NCI-H2029 treated with DMSO at 0.1 percent for 48 hours (cell line): ENCODE results near the gene TRPM1.

Source experiments
- DNase-seq: peaks from one replicate; lab custom pipeline; 2025; lab: John Stamatoyannopoulos, UW

The TRPM1 gene

DNA sequence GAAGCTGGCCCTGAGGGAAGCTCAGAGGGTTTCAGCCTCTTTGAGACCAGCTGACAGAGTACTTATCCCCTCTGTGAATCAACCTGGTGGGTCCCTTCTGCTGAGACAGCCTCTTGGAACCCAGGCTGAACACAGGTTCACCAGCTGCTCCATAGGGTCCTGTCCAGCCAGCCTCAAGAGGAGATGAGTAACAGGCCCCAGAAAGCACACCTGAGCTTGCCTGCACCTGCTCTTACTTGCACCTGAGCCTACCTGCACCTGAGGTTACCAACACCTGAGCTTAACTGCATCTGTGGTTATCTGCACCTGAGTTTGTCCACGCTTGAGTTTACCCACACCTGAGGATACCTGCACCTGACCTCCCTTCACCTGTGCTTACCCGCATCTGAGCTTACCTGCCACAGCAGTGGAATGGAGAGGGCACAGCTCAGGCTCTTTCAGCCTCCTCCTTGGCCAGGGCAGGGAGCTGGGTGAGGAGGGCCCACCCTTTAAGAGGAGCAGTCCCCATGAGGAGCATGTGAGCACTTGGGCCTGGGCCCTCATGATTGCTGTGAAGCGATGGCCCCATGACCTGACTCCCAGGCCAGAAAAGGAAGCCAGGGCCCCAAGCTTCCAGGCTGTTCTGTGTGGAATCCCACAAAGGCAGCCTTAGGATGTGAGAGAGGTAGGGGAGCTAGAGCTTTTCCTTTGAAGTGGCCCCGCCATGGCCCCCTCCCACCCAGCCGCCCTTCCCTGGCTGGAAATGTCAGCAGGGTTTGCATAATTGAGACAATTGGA lies at the start of gene TRPM1:
Gene TRPM1 (minus strand): TSS at position 464 of the 777 bp plus-strand sequence. CDS start 20,370 bp downstream, outside the sequence.
- no peak for DNase-seq

DNA sequence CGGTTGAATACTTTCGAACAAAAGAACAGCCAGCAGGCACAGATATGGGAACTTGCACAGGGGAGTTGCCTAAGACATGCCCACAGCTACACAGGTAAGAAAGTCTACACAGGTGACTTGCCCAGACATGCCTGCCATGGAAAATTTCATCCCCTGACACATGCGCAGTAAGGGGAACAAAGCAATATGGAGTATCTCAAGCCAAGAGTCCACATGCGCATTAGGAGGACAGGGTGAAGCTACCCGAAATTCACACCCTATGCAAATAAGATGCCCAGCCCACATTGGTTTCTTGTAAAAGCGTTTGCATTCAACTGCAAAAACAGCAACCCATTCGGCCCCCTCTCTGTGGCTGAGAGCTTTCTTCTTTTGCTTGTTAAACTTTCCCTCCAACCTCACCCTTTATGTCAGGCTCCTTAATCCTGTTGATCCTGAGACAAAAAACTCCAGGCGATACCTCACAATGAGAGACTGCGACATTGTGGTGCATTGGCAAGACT lies 49.3 kb upstream of the TRPM1 start:
- no peak for DNase-seq

DNA sequence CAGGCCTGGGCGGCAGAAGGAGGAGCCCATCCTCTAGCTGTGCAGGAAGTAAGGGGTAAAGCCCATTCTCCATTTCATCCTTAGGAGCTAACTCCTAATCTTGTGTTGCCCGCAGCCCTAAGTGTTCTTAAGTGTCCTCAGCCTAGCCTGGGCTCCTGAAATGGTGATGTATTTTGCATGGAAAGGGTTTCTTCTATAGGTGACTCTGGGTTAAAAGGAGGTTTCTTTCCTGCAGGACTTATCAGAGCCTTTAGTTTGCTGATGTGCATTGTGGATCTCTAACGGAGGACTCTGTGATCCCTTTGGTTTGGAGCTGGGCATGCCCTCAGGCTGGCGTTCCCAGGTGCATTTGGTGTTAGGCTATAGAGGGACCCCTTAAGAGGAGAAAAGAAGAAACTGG lies 48.5 kb upstream of the TRPM1 start:
- DNase-seq = no peak

DNA sequence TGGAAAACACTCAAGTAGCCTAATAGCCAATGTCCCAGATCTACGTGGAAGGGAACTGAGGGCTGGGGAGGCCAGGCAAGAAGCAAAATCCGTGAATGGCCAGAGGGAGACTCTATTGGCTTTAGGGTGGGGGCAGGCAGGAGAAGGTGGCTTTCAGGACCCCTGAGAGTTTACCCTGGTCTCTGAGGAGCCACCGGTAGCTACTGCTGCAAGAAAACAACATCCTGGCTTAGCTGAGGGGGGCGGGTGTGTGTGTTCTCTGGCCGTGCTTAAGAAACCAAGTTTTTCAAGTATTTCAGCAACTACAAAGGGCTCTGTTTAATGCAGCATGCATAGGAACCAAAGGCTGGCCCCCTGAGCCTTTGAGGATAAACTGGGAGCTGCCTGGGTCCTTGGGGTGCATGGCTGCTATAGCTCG lies 47.6 kb upstream of the TRPM1 start:
- no peak for DNase-seq

DNA sequence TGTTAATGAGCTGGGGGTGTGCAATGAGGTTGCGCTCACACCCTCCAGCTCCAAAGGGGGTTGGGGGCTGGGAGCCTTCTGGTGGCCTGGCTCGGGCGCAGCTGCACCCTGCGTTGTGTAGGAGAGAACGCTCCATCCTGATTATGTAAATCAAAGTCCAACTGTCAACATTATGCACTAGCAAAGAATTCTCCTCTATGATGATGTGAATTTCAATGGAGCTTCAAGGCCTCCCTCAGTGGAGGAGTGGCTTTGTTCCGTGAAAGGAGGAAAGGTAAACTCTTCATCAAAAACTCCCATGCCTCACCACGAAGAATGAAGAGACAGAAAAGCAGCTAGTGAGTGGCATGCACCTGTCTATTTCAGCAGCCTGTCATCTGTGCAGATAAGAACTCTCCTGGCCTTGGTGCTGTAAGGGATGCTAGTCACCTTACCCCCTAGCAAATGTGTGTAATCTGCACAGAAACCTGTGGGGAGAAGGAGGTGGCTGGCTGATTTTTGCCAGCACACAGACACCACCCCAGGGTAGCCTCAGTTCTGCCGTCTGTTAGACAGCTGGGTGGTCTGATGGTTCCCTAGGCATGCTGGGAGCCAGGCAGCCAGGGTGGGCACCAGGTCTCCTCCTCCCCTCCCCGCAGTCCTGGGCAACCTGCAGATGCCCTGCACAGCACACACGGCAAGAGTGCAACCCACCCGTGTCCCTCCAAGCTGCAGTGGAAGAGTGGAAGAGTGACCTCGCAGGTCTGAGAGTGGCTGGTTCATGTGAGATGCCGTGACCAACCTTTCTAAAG lies 47.0 kb upstream of the TRPM1 start:
- no peak for DNase-seq

DNA sequence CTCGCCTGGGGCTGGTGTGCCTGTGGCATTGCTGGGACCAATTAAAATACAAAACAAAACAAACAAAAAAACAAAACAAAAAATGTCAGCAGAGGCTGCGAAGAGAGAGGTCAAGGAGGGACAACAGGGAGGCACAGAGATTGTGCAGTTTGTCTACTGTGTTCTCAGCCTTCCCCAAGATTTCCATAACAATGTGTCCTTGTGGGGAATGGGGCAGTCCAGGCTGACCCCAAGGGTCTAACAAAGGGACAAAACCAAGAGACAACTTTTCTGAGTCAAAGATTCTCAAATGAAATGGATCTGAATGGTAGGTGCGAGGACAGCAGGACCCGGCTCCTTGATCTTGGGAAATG lies 46.4 kb upstream of the TRPM1 start:
- DNase-seq = no peak

DNA sequence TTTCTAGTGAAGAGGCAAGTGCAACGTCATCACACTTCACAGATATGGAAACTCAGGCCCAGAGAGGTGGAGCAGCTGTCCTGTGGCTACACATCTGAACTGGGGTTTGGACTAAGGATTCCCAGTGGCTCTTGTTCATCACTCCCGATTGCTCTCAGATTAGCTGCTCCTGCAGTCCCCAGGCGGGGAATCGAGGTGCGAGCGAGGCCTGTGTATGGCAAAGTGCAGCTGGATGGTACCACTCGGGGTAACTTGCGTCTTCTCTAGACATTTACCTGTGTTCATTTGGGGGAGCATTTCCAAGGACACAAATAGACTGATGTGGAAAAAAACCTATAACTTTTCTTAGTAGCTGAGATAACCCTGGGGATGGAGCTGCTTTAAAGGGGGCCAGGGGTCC lies 45.9 kb upstream of the TRPM1 start:
- DNase-seq = no peak

DNA sequence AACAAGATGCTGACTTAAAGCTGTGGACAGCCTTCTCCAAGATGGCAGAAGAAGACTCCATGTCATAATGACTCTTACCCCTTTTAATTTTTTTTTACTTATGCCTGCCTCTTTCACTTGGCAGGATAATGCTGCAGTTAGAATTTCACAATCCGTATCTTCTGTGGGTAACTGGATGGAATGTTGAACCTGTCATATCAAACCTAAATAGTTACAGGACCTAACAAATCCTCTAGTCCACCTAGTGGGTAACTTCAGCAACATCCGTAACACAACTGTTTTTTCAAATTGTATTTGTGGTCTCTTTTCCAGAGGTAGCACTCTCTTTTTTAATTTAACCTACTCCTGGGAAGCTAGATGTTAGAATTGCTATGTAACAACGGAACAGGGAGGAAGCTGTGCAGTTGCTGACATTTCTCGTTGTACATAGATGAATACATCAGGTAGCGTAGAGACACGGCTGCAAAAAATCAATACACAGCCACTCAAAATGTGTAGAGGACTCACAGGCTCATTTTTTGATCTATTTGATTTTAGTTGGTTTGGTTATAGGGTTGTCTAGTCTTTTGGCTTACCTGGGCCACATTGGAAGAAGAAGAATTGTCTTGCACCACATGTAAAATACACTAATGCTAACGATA lies 43.9 kb upstream of the TRPM1 start:
- no peak for DNase-seq

DNA sequence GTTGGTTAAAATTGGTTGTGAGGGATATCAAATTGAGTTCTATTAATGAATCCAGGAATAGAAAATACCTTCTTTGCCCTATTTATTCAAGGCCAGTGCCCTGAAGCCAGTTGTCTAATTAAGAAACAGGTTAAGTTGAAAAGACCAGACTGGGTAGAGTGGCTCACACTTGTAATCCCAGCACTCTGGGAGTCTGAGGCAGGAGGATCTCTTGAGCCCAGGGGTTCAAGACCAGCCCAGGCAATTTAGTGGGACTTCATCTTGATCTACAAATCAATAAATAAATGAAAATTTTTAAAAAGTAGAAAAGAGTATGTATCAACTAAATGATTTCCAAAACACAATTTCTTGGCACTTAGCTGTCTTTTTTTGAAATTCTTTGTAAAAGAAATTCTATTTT lies 40.3 kb upstream of the TRPM1 start:
- DNase-seq = no peak

DNA sequence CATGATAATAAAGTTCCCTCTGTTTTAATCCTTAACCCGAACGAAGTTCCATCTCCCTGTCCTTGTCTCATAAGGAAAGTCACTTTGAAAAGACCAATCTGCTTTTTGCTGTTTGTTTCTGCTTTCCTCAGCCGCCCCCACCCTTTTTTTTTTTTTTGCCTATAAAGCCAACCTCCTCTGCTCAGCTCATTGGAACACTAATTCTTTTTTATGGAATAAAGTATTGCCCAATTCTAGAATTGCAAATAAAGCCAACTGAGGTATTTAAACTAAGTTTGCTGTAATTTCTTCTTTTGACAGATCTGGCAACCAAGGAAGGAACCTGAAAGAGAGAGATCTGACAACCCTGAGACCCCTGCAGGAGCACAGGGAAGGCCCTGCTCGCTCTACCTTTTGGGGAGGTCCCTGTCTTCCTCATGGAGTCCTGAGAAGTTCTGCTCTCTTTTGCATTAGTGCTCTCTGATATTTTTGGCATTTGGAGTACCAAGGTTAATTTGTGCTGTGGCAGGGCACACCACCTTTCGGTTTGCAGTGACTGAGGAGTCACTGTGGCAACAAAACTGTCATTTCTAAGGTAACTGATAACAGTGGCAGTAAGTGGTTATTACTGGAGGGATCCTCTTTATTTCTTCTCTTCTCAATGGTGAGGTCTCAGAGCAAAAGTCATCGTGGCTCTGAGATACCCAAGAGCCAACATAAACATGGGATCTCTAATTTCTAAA lies 35.2 kb upstream of the TRPM1 start:
- no peak for DNase-seq

DNA sequence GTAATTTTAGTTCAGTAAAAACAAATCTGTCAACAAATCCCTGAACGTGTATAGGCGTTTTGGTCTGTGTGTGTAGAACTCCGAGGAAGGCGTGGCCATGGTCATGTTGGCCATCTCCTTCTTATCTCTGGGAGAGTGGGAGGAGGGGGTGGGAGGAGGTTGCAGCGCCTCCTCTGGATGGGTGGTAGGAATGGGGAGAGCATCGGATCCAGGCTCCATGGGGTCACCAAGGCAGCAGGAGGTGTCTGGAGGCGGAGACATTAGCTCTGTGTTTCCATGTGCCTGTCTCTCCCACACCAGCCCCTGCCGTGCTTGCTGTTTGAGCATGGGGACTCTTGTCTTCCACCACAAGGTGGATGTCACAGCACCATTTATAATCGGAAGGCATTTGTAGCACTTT lies 34.5 kb upstream of the TRPM1 start:
- no peak for DNase-seq

DNA sequence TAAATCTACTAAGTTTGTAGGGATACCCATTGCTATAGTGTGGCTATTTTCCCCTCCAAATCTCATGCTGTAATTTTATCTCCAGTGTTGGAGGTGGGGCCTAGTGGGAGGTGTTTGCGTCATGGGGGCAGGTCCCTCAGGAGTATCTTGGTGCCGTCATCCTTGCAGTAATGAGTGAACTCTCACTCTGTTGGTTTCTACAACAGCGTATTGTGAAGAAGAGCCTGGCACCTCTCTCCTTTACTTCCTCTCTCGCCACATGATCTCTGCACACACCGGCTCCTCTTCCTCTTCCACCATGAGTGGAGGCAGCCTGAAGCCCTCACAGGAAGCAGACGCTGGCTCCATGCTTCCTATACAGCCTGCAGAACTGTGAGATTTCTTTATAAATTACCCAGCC lies 34.0 kb upstream of the TRPM1 start:
- DNase-seq = peak; percentile 11

DNA sequence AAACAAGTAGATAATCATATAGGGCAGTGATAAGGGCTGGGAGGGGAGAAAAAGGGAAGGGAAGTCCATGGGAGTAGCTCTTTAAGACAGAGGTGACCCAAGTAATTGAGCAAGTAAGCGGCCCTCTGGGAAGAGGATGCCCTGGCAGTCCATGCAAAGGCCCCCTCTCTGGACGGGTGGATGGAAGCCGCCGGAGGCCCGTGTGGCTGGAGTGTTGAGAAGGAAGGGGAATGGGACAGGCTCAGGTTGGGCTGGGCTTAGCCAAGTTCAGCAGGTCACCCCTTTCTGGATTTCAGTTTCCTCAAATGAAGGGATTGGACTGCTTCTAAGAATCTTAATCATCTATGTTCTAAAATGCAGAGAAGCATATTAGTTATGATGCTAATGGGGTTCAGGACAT lies 32.4 kb upstream of the TRPM1 start:
- DNase-seq = no peak

DNA sequence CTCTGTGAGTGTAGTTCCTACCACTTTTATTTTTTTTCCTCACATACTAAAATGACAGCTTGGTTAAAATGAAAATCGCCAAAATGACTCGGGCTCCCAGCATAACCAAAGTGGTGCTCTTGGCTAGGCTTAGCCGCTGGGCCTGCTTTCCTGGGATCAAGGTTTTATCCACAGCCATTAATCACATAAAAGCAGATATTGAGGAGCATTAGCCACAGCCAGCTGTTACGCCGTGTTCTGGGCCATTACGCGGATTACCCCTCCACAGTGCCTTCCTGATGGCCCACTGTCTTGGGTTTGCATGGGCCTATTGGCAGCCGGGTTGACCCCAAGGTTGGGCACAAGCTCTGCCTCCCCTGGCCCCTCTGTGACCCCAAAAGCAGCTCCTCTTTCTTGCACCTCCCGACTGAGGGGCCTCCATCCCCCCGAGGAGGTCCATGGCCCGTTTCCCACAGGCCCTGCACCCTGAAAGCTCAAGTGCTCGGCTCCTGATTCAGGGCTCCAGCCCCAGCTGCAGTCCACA lies 30.4 kb upstream of the TRPM1 start:
- DNase-seq = no peak

DNA sequence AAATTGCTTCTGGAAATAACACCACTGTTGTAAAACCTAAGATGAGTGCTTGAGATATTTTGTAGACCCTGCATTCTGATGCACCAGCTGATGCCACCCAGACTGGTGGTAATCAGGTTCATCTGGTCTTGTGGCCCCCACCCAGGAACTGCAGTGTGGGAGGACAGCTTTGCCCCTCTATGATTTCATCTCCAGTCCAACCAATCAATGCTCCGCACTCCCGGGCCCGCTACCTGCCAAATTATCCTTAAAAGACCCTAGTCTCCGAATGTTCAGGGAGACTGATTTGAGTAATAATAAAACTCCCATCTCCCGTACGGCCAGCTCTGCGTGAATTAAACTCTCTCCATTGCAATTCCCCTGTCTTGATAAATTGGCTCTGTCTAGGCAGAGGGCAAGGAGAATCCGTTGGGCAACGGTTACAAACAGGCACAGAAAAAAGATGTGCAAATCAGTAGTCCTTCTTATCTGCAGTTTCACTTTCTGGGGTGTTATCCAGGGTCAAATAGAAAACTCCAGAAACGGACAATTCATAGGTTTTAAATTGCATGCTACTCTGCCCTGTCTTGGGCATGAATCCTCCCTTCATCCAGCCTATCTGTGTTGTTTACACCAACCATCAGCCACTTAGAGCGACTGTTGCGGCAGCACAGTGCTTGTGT lies 29.2 kb upstream of the TRPM1 start:
- DNase-seq = no peak

DNA sequence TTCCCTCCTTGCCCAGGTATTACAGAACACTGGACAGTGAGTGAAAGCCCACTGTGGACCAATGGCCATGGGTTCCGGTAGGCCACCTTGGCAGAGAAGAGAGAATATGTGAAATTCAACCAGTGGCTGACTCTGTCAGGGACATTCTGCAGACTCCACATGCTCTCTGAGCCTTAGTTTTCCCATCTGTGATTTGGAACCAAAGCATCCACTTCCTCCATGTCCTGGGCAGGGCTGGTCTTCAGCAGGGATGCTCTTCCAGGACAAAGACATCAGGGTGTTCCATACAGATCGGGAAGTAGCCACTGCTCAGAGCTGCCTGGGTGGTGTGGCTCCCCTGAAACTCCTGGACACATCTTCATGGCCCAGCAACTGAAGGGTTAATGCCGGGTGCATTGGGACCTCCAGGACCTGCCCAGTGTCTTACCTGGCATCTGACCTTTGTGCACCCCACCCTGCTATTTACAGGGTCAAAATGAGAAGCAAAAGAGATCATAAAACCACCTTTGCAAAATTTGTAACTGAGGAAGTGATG lies 28.3 kb upstream of the TRPM1 start:
- DNase-seq = no peak

DNA sequence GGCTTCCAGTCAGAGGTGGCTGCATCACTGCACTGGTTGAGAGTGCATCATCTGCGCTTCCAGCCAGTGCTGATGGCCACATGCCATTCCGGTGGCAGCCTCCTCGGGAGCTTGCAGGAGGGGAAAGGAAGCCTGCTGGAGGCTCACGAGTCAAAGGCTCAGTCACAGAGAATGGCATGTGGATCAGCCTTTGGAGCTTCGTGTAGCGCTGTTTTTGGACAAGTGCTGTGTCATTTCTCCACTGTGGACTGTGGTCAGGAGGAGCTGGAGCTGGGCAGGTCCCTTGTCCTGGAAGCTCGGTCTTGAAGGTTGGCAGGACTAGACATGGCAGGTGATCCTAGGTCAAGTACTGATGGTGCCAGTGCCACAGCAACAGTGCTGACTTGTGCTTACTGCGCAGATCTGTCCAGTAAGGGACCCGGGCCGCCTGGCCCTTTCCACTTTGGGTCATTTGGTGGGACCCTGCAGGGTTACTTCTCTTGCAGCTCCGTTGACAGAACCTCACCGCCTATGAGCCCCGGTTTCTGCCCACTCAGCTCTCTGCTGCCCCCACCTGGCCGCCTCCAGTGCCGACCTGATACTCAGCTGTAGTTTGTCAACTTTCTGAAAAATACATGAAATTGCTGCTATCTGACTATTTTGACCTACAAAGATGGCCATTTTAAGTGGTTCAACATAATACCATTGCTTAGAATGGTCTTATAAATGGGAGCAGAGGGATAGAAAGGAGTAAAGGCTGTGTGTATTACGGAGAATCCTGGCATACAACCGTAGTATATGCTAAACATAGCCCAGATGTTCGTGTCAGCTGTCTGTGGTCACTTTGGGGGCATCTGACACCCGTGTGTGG lies 27.6 kb upstream of the TRPM1 start:
- DNase-seq = no peak

DNA sequence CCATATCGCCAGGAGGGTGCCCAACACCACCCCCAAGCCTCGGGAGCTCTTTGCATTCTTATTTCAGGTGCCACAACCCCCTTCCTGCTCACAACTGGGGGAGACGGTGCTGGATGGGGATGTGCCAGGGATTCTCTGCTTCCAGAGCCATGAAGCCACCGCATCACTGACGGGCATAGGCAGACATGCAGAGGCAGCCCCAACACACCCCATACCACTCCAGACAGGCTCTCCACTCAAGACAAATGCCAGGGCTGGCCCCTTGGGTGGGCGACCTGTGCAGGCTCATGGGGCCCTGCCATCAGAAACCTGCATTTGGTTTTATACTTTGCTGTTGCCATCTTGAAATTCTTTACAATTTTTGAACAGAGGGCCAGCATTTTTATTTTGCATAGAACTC lies 27.0 kb upstream of the TRPM1 start:
- DNase-seq = no peak

DNA sequence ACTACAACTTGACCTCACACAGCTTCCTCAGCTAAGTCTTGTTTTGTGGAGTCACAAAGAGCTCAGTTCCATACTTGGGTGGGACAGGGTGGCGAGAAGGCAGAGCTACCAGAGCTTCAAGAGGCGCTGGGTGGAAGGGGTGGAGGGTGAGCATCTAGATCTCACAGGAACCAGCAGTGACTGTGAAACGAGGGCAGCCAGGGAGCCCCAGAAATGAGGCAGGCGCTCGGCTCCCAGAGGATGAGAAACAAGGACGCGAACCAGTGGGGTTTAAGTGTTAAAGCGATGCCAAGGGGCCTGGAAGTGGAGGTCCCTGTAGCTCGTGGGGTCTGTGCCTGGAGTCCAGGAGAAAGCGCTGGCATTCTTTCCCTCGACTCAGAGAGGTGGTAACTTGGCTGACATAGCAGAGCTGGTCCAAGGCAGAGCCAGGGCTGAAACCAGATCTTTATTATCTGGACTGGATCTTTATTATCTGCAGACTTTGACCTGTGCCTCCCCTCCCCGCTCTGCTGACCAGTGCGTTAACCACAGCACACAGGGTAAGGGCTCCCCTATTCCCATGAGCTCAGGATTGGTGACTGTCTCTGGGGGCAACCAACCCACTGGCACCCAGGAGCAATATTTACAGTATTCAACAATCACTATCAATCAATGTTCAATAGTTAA lies 26.2 kb upstream of the TRPM1 start:
- no peak for DNase-seq

DNA sequence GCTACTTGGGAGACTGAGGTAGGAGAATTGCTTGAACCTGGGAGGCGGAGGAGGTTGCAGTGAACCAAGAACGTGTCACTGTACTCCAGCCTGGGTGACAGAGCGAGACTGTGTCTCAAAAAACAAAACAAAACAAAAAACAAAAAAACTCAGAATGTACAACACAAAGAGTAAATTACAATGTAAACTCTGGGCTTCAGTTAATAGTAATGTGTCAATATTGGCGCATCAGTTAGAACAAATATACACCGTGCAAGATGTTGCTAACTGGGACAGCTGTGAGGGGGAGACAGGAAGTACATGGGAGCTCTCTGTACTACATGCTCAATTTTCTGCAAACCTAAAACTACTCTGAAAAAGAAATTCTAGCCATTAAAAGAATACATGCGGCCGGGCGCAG lies 23.5 kb upstream of the TRPM1 start:
- no peak for DNase-seq
